IMR-90 (cell line): ENCODE results near the gene LMOD2. TPM values are rescaled to one million over a fixed set of nuclear protein-coding genes. Genes with fewer than 3 reads are reported as not detected.

Experiments used
- ATAC-seq: fragments of 200-7000 bp; cut with Tn5 transposase; 2 replicates; pipeline ENCODE4 v1.9.1; 2020; ENCODE audit warnings: low read depth, mild to moderate bottlenecking, moderate library complexity
- BruUV-seq: library from RNA; stranded (reverse); fragments of 400-500 nt; replicated peaks from 2 replicates; lab custom pipeline; 2021; lab: Mats Ljungman, UMichigan
- CTCF ChIA-PET: fragments of 300-600 bp; formaldehyde crosslinking; extraction: SDS; loops from one replicate; lab custom pipeline; 2021; ENCODE audit warnings: antibody characterized with exemption; lab: Yijun Ruan, JAX
- POLR2A ChIA-PET: fragments of 300-600 bp; sonication (Branson Sonifier 250); formaldehyde crosslinking; loops from one replicate; lab custom pipeline; 2022; ENCODE audit warnings: antibody characterized with exemption; ENCODE audit not compliant: unreplicated experiment; lab: Charles Lee
- DNase-seq: peaks from one replicate; pipeline ENCODE4 v3.0.0; 2013
- H2AFZ ChIP-seq: replicated peaks from 2 replicates; pipeline ENCODE3; 2013; ENCODE audit warnings: low read length, mild to moderate bottlenecking; ENCODE audit not compliant: poor library complexity
- H2AK5ac ChIP-seq: 2 replicates; pipeline ENCODE4 v1.6.1; 2013; ENCODE audit warnings: low read depth, low read length, inconsistent platforms
- H2AK9ac ChIP-seq: replicated peaks from 2 replicates; pipeline ENCODE3; 2013; ENCODE audit warnings: mild to moderate bottlenecking, low read depth, low read length, moderate library complexity; ENCODE audit not compliant: poor library complexity
- H2BK120ac ChIP-seq: 2 replicates; pipeline ENCODE4 v1.6.1; 2013; ENCODE audit warnings: low read depth, low read length, inconsistent platforms
- H2BK15ac ChIP-seq: 3 replicates; pipeline ENCODE4 v1.6.1; 2013; ENCODE audit warnings: low read depth, low read length, inconsistent platforms
- H2BK20ac ChIP-seq: 2 replicates; pipeline ENCODE4 v1.6.1; 2013; ENCODE audit warnings: low read depth, mild to moderate bottlenecking, inconsistent platforms, low read length, moderate library complexity
- H2BK5ac ChIP-seq: 2 replicates; pipeline ENCODE4 v1.6.1; 2013; ENCODE audit warnings: mild to moderate bottlenecking, low read depth, low read length, inconsistent platforms; ENCODE audit not compliant: poor library complexity, severe bottlenecking
- H3K14ac ChIP-seq: replicated peaks from 2 replicates; pipeline ENCODE4 v1.6.1; 2013; ENCODE audit warnings: low read depth, low read length, inconsistent platforms
- H3K18ac ChIP-seq: 2 replicates; pipeline ENCODE4 v1.6.1; 2013; ENCODE audit warnings: low read depth, low read length, control low read depth
- H3K23ac ChIP-seq: 2 replicates; pipeline ENCODE4 v1.6.1; 2013; ENCODE audit warnings: low read depth, low read length, inconsistent platforms
- H3K27ac ChIP-seq: 2 replicates; pipeline ENCODE4 v1.5.1; 2013; ENCODE audit warnings: mild to moderate bottlenecking, control low read depth, low read length; ENCODE audit not compliant: insufficient read depth
- H3K27me3 ChIP-seq: 2 replicates; pipeline ENCODE4 v1.6.1; 2013; ENCODE audit warnings: low read length; ENCODE audit not compliant: control insufficient read depth, insufficient read depth
- H3K36me3 ChIP-seq: 2 replicates; pipeline ENCODE4 v1.6.1; 2013; ENCODE audit warnings: low read length, mixed read lengths; ENCODE audit not compliant: control insufficient read depth, insufficient read depth
- H3K4ac ChIP-seq: 2 replicates; pipeline ENCODE4 v1.6.1; 2013; ENCODE audit warnings: low read depth, low read length, inconsistent platforms
- H3K4me1 ChIP-seq: 2 replicates; pipeline ENCODE4 v1.6.1; 2013; ENCODE audit warnings: low read length, mixed read lengths; ENCODE audit not compliant: control insufficient read depth, insufficient read depth
- H3K4me2 ChIP-seq: 2 replicates; pipeline ENCODE4 v1.6.1; 2013; ENCODE audit warnings: low read depth, mild to moderate bottlenecking, control low read depth, low read length, moderate library complexity
- H3K4me3 ChIP-seq: 2 replicates; pipeline ENCODE4 v1.5.1; 2013; ENCODE audit warnings: low read depth, mild to moderate bottlenecking, control low read depth, low read length, moderate library complexity; ENCODE audit not compliant: insufficient read depth
- H3K56ac ChIP-seq: 2 replicates; pipeline ENCODE4 v1.6.1; 2013; ENCODE audit warnings: low read length, inconsistent platforms; ENCODE audit not compliant: insufficient read depth; ENCODE audit errors: extremely low read depth
- H3K79me1 ChIP-seq, 2 experiments: 2 replicates each; pipeline ENCODE4 v1.6.1; 2013; ENCODE audit warnings: low read length in 2 of 2, inconsistent platforms in 1 of 2, low read depth in 1 of 2
- H3K9ac ChIP-seq: 2 replicates; pipeline ENCODE4 v1.6.1; 2013; ENCODE audit warnings: low read depth, low read length, control low read depth
- H3K9me1 ChIP-seq: 2 replicates; pipeline ENCODE4 v1.6.1; 2013; ENCODE audit warnings: low read length, inconsistent platforms; ENCODE audit not compliant: insufficient read depth
- H3K9me3 ChIP-seq: 2 replicates; pipeline ENCODE4 v1.6.1; 2013; ENCODE audit warnings: low read length; ENCODE audit not compliant: control insufficient read depth, insufficient read depth
- H4K20me1 ChIP-seq: 2 replicates; pipeline ENCODE4 v1.6.1; 2013; ENCODE audit warnings: low read length, inconsistent platforms; ENCODE audit not compliant: insufficient read depth
- H4K5ac ChIP-seq: 2 replicates; pipeline ENCODE4 v1.6.1; 2013; ENCODE audit warnings: mild to moderate bottlenecking, low read depth, low read length, control low read depth
- H4K8ac ChIP-seq, 2 experiments: 2 replicates each; pipeline ENCODE4 v1.6.1; 2013; ENCODE audit warnings: low read depth in 2 of 2, low read length in 2 of 2, control low read depth in 1 of 2, inconsistent platforms in 1 of 2
- H4K91ac ChIP-seq: 2 replicates; pipeline ENCODE4 v1.6.1; 2013; ENCODE audit warnings: low read depth, low read length, inconsistent platforms; ENCODE audit not compliant: insufficient read depth
- CEBPB ChIP-seq: IDR thresholded peaks from 2 replicates; pipeline ENCODE4 v1.6.1; 2012; ENCODE audit warnings: low read depth, low read length, improper control_type of control experiment
- ELK1 ChIP-seq: fragments of 150-350 bp; IDR thresholded peaks from 2 replicates; pipeline ENCODE4 v1.6.1; 2016; ENCODE audit warnings: low read depth, mild to moderate bottlenecking, low read length, moderate library complexity, borderline replicate concordance
- WGBS, 2 experiments: methylation state at CpG; one replicate each; pipeline versions ENCODE4 v1.1.5 to v1.1.7; 2013; ENCODE audit warnings: missing lambda C conversion rate in 2 of 2; ENCODE audit not compliant: insufficient read length in 1 of 2; ENCODE audit errors: extremely low coverage in 2 of 2; 5-methylcytosine and 5-hydroxymethylcytosine counted together
- dilution Hi-C: fragments of 300-500 bp; cut with HindIII; formaldehyde crosslinking; loops from one replicate; pipeline ENCODE4 v1.14.3; 2018; ENCODE audit warnings: low sequenced_read_pairs; ENCODE audit not compliant: unreplicated experiment
- in situ Hi-C: fragments of 300-500 bp; cut with MboI; formaldehyde crosslinking; loops from 3 replicates; pipeline ENCODE4 v1.14.3; 2019; ENCODE audit warnings: low sequenced_read_pairs, inconsistent platforms, mixed read lengths
- intact Hi-C: fragments of 100-400 bp; cut with micrococcal nuclease; formaldehyde crosslinking; loops from 2 replicates; pipeline ENCODE4 v1.10.0; 2022
- polyA plus RNA-seq, 3 experiments: library from polyadenylated mRNA; depleted of rRNA; stranded (reverse); fragments of >200 nt; gene quantifications; 2 replicates each; pipeline ENCODE4 v1.2.3, GENCODE V29; 2012; ENCODE audit warnings: low replicate concordance in 1 of 3
- total RNA-seq: library from RNA; depleted of rRNA; stranded (reverse); fragments of >200 nt; gene quantifications from 2 replicates; pipeline ENCODE4 v1.2.3, GENCODE V29; 2012

The LMOD2 gene
- total and polyA plus RNA-seq, 2 of the 4 experiments (the other 2 are of a cell fraction), result not detected

- TF ChIP-seq CEBPB, result peak; percentile 82
- no peak for TF ChIP-seq ELK1
- Histone ChIP-seq H4K20me1 (peaks cover 14% of the 10 kb centered on the region; the same call in 1 of the 2 replicates), H4K5ac (no peak overlapping the region), H3K14ac (no peak overlapping the region), H2BK120ac (no peak overlapping the region), H3K23ac (no peak overlapping the region), H3K9me1 (peaks cover 9% of the 10 kb centered on the region), H2AK5ac (no peak overlapping the region), H2BK15ac (no peak overlapping the region), H2AFZ (no peak overlapping the region), H3K4me2 (no peak overlapping the region), H3K18ac (no peak overlapping the region), H3K9ac (no peak overlapping the region), H3K9me3 (no peaks in the 10 kb centered on the region), H3K4me3 (no peak overlapping the region), H3K79me1 (peaks cover 15 to 28% of the 10 kb centered on the region in 2 experiments; a peak in 3 of 4 replicates), H3K27ac (no peak overlapping the region), H3K27me3 (no peaks in the 10 kb centered on the region), H2BK5ac (no peak overlapping the region), H3K36me3 (peaks cover 14% of the 10 kb centered on the region), H2BK20ac (no peak overlapping the region), H4K8ac (no peak overlapping the region), H3K4ac (no peak overlapping the region), H3K4me1 (peaks cover 10% of the 10 kb centered on the region), H4K91ac (no peak overlapping the region), H3K56ac (no peak overlapping the region), H2AK9ac (no peak overlapping the region)
- no CpG with 5 or more reads among the region's 2 CpGs for WGBS, 2 experiments
- DNase-seq (peak; percentile 31), ATAC-seq (no peak)
- POLR2A ChIA-PET, result no interaction called here
- CTCF ChIA-PET, result interaction anchor here (0.8 kb wide), 1 partner anchor 60 kb away, joined by 3 read pairs; no protein-coding TSS in a partner anchor
- BruUV-seq, result no TSS peak
- dilution Hi-C loops (no loop called here), intact Hi-C loops (no loop called here), in situ Hi-C loops (no loop called here)
These were observed 53.9 kb downstream of the LMOD2 start for GRCh38 chr7:123709525-123709924.
